MCF 10A (cell line): Measurements from ENCODE around the gene PI4KA. TPM values are rescaled to one million over a fixed set of nuclear protein-coding genes. Genes with fewer than 3 reads are reported as not detected.

Experiments
- BruUV-seq: library from RNA; stranded (reverse); fragments of 400-500 nt; replicated peaks from 2 replicates; lab custom pipeline; 2021; lab: Mats Ljungman, UMichigan
- CTCF ChIA-PET: fragments of 300-600 bp; sonication (Branson Sonifier 250); formaldehyde crosslinking; extraction: SDS; loops from one replicate; lab custom pipeline; 2021; ENCODE audit warnings: antibody characterized with exemption, inconsistent platforms; lab: Yijun Ruan, JAX
- POLR2A ChIA-PET: fragments of 300-600, 350-650 bp; sonication (Branson Sonifier 250); formaldehyde crosslinking; extraction: SDS; loops from one replicate; lab custom pipeline; 2020; ENCODE audit warnings: antibody characterized with exemption, inconsistent platforms; lab: Yijun Ruan, JAX
- DNase-seq: peaks from one replicate; pipeline ENCODE4 v3.0.0-alpha.2; 2018; ENCODE audit not compliant: unreplicated experiment
- H3K27ac Mint-ChIP-seq: one replicate; pipeline ENCODE4 v1.8.0; 2022; ENCODE audit warnings: mild to moderate bottlenecking, low read depth, mixed read lengths; ENCODE audit not compliant: unreplicated experiment
- H3K27me3 Mint-ChIP-seq: one replicate; pipeline ENCODE4 v1.8.0; 2022; ENCODE audit warnings: mixed read lengths; ENCODE audit not compliant: insufficient read depth, unreplicated experiment
- H3K36me3 Mint-ChIP-seq: one replicate; pipeline ENCODE4 v1.8.0; 2022; ENCODE audit warnings: mild to moderate bottlenecking, moderate library complexity, mixed read lengths; ENCODE audit not compliant: insufficient read depth, unreplicated experiment
- H3K4me1 Mint-ChIP-seq: one replicate; pipeline ENCODE4 v1.8.0; 2022; ENCODE audit warnings: mixed read lengths; ENCODE audit not compliant: insufficient read depth, unreplicated experiment
- H3K4me3 Mint-ChIP-seq: one replicate; pipeline ENCODE4 v1.8.0; 2022; ENCODE audit warnings: mild to moderate bottlenecking, moderate library complexity, mixed read lengths; ENCODE audit not compliant: unreplicated experiment
- H3K9me3 Mint-ChIP-seq: one replicate; pipeline ENCODE4 v1.8.0; 2022; ENCODE audit warnings: mixed read lengths; ENCODE audit not compliant: unreplicated experiment
- intact Hi-C: fragments of 100-400 bp; cut with micrococcal nuclease; formaldehyde crosslinking; loops from 2 replicates; pipeline ENCODE4 v1.14.1; 2022
- total RNA-seq: library from RNA; stranded (reverse); gene quantifications from 2 replicates; pipeline ENCODE4 v1.2.3, GENCODE V29; 2022
- TF ChIP-seq, protein P1 (sequence below): fragments of 200-600 bp; IDR thresholded peaks from one replicate; pipeline ENCODE4 v1.8.0; 2022; ENCODE audit warnings: antibody characterized with exemption, mild to moderate bottlenecking; ENCODE audit not compliant: unreplicated experiment

PI4KA gene
- total RNA-seq, 1 experiment from 2014 or later = 39.0 TPM

DNA sequence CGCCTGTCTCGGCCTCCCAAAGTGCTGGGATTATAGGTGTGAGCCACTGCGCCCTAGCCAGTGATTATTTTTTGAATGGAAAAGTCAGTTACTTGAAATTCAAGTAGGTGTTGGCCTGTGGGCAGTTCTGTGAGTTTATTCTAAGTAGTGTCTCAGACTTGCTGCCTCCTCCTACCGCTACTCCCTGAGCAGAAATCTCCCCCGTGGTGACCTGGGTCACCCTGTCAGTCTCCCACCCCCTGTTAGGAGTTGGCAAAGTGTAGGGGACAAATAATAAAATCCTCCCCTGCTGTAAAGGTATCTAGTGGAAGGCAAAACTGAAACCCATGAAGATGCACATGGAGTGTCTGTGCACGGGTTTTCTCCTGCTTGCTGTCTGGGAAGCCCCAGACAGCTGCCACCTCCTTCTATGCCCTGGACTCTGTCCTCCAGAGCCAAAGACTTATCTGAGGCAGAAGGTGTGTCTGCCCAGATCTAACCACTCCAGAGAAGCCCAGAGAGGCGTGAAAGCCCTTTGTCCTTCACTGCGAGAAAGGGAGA lies 26.5 kb upstream of the PI4KA start:
- intact Hi-C loops = loop anchor here (1.0 to 5.0 kb wide), 3 partner anchors 32 to 117 kb away; partner anchors contain the start of genes CRKL and THAP7
- CTCF ChIA-PET = interaction anchor here (0.7 to 2.4 kb wide), 24 partner anchors 10 to 281 kb away, joined by 3 to 27 read pairs (median 7); partner anchors contain the start of genes CRKL and LZTR1
- no peak overlapping the region for H3K27ac Mint-ChIP-seq

DNA sequence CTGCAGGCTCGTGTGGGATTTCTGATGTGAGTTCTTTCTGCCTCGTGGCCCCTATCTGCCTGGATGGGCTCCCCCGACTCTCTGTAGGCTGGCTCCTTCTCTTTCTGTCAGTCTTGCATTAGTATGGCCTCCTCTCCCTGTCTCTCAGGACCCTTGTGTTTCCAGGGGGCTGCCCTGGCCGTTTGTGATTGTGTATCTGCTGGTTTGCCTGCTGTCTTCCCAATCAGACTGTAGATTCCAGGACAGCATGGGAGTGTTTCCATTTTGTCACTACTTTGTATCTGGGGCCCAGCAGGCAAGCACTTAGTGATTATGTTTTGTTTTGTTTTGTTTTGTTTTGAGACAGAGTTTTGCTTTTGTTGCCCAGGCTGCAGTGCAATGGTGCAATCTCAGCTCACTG lies 25.8 kb upstream of the PI4KA start:
- Mint-ChIP-seq H3K9me3 (no peaks in the 10 kb centered on the region), H3K36me3 (peaks cover 69% of the 10 kb centered on the region), H3K27me3 (no peaks in the 10 kb centered on the region), H3K27ac (no peak overlapping the region), H3K4me3 (no peak overlapping the region), H3K4me1 (peaks cover 10% of the 10 kb centered on the region)
- intact Hi-C loops = no loop called here
- DNase-seq = no peak
- ChIA-PET CTCF (interaction anchor here (1.8 to 2.2 kb wide), 3 partner anchors 17 to 37 kb away, joined by 11 to 17 read pairs (median 14); no protein-coding TSS in a partner anchor), POLR2A (interaction anchor here (0.6 to 2.5 kb wide), 3 partner anchors 14 to 132 kb away, joined by 3 to 13 read pairs (median 3); partner anchors contain the start of gene THAP7)
- TF ChIP-seq, protein P1, sequence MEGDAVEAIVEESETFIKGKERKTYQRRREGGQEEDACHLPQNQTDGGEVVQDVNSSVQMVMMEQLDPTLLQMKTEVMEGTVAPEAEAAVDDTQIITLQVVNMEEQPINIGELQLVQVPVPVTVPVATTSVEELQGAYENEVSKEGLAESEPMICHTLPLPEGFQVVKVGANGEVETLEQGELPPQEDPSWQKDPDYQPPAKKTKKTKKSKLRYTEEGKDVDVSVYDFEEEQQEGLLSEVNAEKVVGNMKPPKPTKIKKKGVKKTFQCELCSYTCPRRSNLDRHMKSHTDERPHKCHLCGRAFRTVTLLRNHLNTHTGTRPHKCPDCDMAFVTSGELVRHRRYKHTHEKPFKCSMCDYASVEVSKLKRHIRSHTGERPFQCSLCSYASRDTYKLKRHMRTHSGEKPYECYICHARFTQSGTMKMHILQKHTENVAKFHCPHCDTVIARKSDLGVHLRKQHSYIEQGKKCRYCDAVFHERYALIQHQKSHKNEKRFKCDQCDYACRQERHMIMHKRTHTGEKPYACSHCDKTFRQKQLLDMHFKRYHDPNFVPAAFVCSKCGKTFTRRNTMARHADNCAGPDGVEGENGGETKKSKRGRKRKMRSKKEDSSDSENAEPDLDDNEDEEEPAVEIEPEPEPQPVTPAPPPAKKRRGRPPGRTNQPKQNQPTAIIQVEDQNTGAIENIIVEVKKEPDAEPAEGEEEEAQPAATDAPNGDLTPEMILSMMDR = no peak
- no TSS peak for BruUV-seq

More for the DNA sequence above, 26.5 kb upstream of the PI4KA start:
- TF ChIP-seq, protein P1 = no peak
- Mint-ChIP-seq H3K9me3 (no peaks in the 10 kb centered on the region), H3K36me3 (peaks cover 72% of the 10 kb centered on the region), H3K4me1 (peaks cover 10% of the 10 kb centered on the region), H3K4me3 (no peak overlapping the region), H3K27me3 (no peaks in the 10 kb centered on the region)
- POLR2A ChIA-PET = interaction anchor here (0.5 to 2.5 kb wide), 12 partner anchors 12 to 131 kb away, joined by 3 to 14 read pairs (median 4); partner anchors contain the start of genes CRKL and THAP7
- no TSS peak for BruUV-seq
- no peak for DNase-seq

DNA sequence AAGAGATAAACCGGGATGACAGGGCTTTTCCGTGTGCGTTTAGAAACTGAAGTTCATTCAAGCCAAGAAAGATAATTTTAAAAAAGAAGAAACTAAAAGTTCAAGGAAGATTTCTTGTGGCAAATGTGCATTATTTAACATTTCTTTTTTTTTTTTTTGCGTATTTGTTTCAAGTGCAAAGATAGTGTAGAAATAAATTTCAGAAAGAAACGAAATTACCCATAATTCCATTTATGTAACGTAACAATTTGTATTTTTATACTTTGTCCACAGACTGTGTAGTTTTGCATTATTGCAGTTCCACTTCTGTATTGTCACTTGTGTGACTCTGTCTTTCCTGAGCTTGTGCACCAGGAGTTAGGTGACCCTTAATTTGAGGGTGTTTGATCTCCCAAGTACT lies 24.2 kb upstream of the PI4KA start:
- intact Hi-C loops = no loop called here
- no peak for DNase-seq
- peaks cover 68% of the 10 kb centered on the region for H3K36me3 Mint-ChIP-seq
- H3K9me3 Mint-ChIP-seq = no peaks in the 10 kb centered on the region
- POLR2A ChIA-PET = no interaction called here
- H3K27me3 Mint-ChIP-seq = no peaks in the 10 kb centered on the region
- no peak overlapping the region for H3K27ac Mint-ChIP-seq
- H3K4me3 Mint-ChIP-seq = no peak overlapping the region
- TF ChIP-seq, protein P1 = no peak
- BruUV-seq = no TSS peak
- peaks cover 10% of the 10 kb centered on the region for H3K4me1 Mint-ChIP-seq
- CTCF ChIA-PET = no interaction called here

DNA sequence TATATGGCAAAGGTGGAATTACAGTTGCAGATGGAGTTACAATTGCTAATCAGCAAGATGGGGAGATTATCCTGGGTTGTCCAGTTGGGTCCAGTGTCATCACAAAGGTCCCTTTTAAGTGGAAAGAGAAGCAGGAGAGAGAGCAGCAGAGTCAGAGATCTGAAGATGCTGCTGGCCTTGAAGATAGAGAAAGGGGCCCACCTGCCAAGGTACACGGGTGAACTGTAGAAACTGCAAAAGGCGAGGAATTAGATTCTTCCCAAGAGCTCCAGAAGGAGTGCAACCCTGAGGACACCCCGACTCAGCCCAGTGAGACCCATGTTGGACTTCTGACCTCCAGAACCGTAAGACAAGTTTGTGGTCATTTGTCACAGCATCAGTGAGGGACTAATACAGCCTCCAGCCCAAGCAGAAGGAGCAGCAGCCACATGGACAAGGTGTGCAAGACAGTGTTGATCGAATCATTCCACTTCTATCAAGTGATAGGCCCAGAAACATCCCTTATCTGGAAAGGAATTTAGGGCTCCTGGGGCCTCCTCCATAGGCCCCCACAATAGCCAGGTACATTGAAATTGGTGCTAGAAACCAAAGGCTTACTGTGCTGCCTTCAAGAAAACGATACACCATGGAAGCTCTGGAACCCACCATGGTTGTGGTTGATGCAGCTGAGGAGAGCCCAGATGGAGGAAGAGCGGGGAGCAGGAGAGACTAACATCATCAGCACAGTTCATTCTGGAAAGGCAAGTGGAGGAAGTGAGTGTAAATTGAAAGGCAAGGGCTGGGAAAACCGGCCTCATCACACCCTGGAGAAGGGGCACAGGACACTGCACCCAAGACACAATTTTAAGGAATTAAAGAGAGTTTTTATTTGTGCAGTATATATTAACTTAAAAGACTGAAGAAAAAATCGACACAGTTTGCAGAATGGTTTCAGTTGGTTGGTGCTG lies 23.5 kb upstream of the PI4KA start:
- no peak for DNase-seq
- intact Hi-C loops = no loop called here
- BruUV-seq = no TSS peak
- H3K4me3 Mint-ChIP-seq = no peak overlapping the region
- no peak overlapping the region for H3K27ac Mint-ChIP-seq
- H3K4me1 Mint-ChIP-seq = peaks cover 10% of the 10 kb centered on the region
- ChIA-PET POLR2A (interaction anchor here (0.6 kb wide), 1 partner anchor 23 kb away, joined by 3 read pairs; the partner anchor contains the start of genes PI4KA and SNAP29), CTCF (no interaction called here)
- no peaks in the 10 kb centered on the region for H3K9me3 Mint-ChIP-seq
- no peaks in the 10 kb centered on the region for H3K27me3 Mint-ChIP-seq
- peaks cover 61% of the 10 kb centered on the region for H3K36me3 Mint-ChIP-seq
- TF ChIP-seq, protein P1 = no peak
